ENCODE measurements around the gene NT5C.

NT5C gene

GRCh38 chr17:75105126-75106080 is 26.1 kb downstream of the NT5C start:
- no peak overlapping the region for H3K9ac ChIP-seq
- peaks cover 16% of the 10 kb centered on the region for H3K4me1 ChIP-seq (ENCODE audit: low read depth, poor library complexity, severe bottlenecking)
- H2AFZ ChIP-seq (ENCODE audit: low read depth) = peak overlapping the region; percentile 24; the same call in 1 of the 2 replicates
- no peaks in the 10 kb centered on the region for H4K20me1 ChIP-seq (ENCODE audit: insufficient read depth)
- H3K27me3 ChIP-seq (ENCODE audit: insufficient read depth, low read depth) = peaks cover 7% of the 10 kb centered on the region; the same call in 1 of the 2 replicates
- H3K79me2 ChIP-seq (ENCODE audit: insufficient read depth, low read depth) = no peaks in the 10 kb centered on the region
- H3K4me2 ChIP-seq = no peak overlapping the region
- no peaks in the 10 kb centered on the region for H3K36me3 ChIP-seq (ENCODE audit: insufficient read depth)
- no peak overlapping the region for H3K4me3 ChIP-seq (IDR thresholded peaks at IDR 0.05; ENCODE audit: insufficient read depth, low read depth, low read length)
- TF ChIP-seq, protein P1, sequence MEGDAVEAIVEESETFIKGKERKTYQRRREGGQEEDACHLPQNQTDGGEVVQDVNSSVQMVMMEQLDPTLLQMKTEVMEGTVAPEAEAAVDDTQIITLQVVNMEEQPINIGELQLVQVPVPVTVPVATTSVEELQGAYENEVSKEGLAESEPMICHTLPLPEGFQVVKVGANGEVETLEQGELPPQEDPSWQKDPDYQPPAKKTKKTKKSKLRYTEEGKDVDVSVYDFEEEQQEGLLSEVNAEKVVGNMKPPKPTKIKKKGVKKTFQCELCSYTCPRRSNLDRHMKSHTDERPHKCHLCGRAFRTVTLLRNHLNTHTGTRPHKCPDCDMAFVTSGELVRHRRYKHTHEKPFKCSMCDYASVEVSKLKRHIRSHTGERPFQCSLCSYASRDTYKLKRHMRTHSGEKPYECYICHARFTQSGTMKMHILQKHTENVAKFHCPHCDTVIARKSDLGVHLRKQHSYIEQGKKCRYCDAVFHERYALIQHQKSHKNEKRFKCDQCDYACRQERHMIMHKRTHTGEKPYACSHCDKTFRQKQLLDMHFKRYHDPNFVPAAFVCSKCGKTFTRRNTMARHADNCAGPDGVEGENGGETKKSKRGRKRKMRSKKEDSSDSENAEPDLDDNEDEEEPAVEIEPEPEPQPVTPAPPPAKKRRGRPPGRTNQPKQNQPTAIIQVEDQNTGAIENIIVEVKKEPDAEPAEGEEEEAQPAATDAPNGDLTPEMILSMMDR (conservative IDR thresholded peaks at IDR 0.05; ENCODE audit: low read depth, low read length) = peak; percentile 75
- no peak overlapping the region for H3K27ac ChIP-seq

GRCh38 chr17:75103601-75104554 is 27.7 kb downstream of the NT5C start:
- H4K20me1 ChIP-seq (ENCODE audit: insufficient read depth) = no peaks in the 10 kb centered on the region
- H3K9ac ChIP-seq = no peak overlapping the region
- H2AFZ ChIP-seq (ENCODE audit: low read depth) = no peak overlapping the region
- H3K36me3 ChIP-seq (ENCODE audit: insufficient read depth) = no peaks in the 10 kb centered on the region
- TF ChIP-seq, protein P1 (conservative IDR thresholded peaks at IDR 0.05; ENCODE audit: low read depth, low read length) = no peak
- H3K27me3 ChIP-seq (ENCODE audit: insufficient read depth, low read depth) = peaks cover 7% of the 10 kb centered on the region; the same call in 1 of the 2 replicates
- H3K4me1 ChIP-seq (ENCODE audit: low read depth, poor library complexity, severe bottlenecking) = peaks cover 9% of the 10 kb centered on the region
- H3K4me2 ChIP-seq = no peak overlapping the region
- H3K27ac ChIP-seq = no peak overlapping the region
- no peaks in the 10 kb centered on the region for H3K79me2 ChIP-seq (ENCODE audit: insufficient read depth, low read depth)
- no peak overlapping the region for H3K4me3 ChIP-seq (IDR thresholded peaks at IDR 0.05; ENCODE audit: insufficient read depth, low read depth, low read length)

GRCh38 chr17:75102385-75102821 is 29.1 kb downstream of the NT5C start:
- Histone ChIP-seq H3K4me2 (no peak overlapping the region), H3K27ac (no peak overlapping the region), H3K79me2 (ENCODE audit: insufficient read depth, low read depth) (no peaks in the 10 kb centered on the region), H4K20me1 (ENCODE audit: insufficient read depth) (no peaks in the 10 kb centered on the region), H3K4me1 (ENCODE audit: low read depth, poor library complexity, severe bottlenecking) (peaks cover 8% of the 10 kb centered on the region), H2AFZ (ENCODE audit: low read depth) (no peak overlapping the region), H3K4me3 (IDR thresholded peaks at IDR 0.05; ENCODE audit: insufficient read depth, low read depth, low read length) (no peak overlapping the region), H3K27me3 (ENCODE audit: insufficient read depth, low read depth) (peaks cover 7% of the 10 kb centered on the region), H3K36me3 (ENCODE audit: insufficient read depth) (no peaks in the 10 kb centered on the region), H3K9ac (no peak overlapping the region)
- TF ChIP-seq, protein P1 (conservative IDR thresholded peaks at IDR 0.05; ENCODE audit: low read depth, low read length) = no peak

- Histone ChIP-seq H3K9ac (no peak overlapping the region), H3K4me2 (no peak overlapping the region), H3K27ac (no peak overlapping the region), H4K20me1 (ENCODE audit: insufficient read depth) (no peaks in the 10 kb centered on the region), H3K4me3 (IDR thresholded peaks at IDR 0.05; ENCODE audit: insufficient read depth, low read depth, low read length) (no peak overlapping the region), H3K4me1 (ENCODE audit: low read depth, poor library complexity, severe bottlenecking) (no peaks in the 10 kb centered on the region), H3K79me2 (ENCODE audit: insufficient read depth, low read depth) (no peaks in the 10 kb centered on the region), H2AFZ (ENCODE audit: low read depth) (no peak overlapping the region), H3K27me3 (ENCODE audit: insufficient read depth, low read depth) (peaks cover 4% of the 10 kb centered on the region), H3K36me3 (ENCODE audit: insufficient read depth) (no peaks in the 10 kb centered on the region)
- TF ChIP-seq, protein P1 (conservative IDR thresholded peaks at IDR 0.05; ENCODE audit: low read depth, low read length) = no peak
Observed at GRCh38 chr17:75099881-75100595, 31.5 kb downstream of the NT5C start.

Data from KMS-11 (cell line).